HEK293T (cell line): ENCODE results near the gene HAPLN2.

ENCODE experiments used
- CTCF ChIA-PET: fragments of 350-600 bp; formaldehyde crosslinking; extraction: SDS; loops from one replicate; lab custom pipeline; 2021; ENCODE audit warnings: antibody characterized with exemption, inconsistent platforms; lab: Yijun Ruan, JAX
- POLR2A ChIA-PET: fragments of 350-600 bp; formaldehyde crosslinking; extraction: SDS; loops from one replicate; lab custom pipeline; 2020; ENCODE audit warnings: antibody characterized with exemption, inconsistent platforms; lab: Yijun Ruan, JAX
- DNase-seq: peaks from one replicate; pipeline ENCODE4 v3.0.0; 2012; ENCODE audit warnings: mixed read lengths; ENCODE audit errors: extremely low spot score
- ARNT ChIP-seq: fragments of 450-650 bp; IDR thresholded peaks from 2 replicates; pipeline ENCODE4 v1.6.1; 2017; ENCODE audit warnings: mild to moderate bottlenecking
- BHLHE40 ChIP-seq: fragments of 450-650 bp; IDR thresholded peaks from 2 replicates; pipeline ENCODE4 v1.6.1; 2016; ENCODE audit warnings: mild to moderate bottlenecking, moderate library complexity, borderline replicate concordance
- CTBP1 ChIP-seq: fragments of 450-650 bp; IDR thresholded peaks from 2 replicates; pipeline ENCODE4 v1.6.1; 2016; ENCODE audit warnings: borderline replicate concordance
- ELF4 ChIP-seq: fragments of 450-650 bp; IDR thresholded peaks from 2 replicates; pipeline ENCODE4 v1.6.1; 2017; ENCODE audit warnings: antibody characterized with exemption
- FOXA1 ChIP-seq: fragments of 450-650 bp; IDR thresholded peaks from 2 replicates; pipeline ENCODE4 v1.6.1; 2016; ENCODE audit warnings: mild to moderate bottlenecking
- FOXK2 ChIP-seq: fragments of 450-650 bp; IDR thresholded peaks from 2 replicates; pipeline ENCODE4 v1.6.1; 2016; ENCODE audit warnings: mild to moderate bottlenecking
- FOXM1 ChIP-seq: fragments of 450-650 bp; IDR thresholded peaks from 2 replicates; pipeline ENCODE4 v1.6.1; 2017; ENCODE audit warnings: mild to moderate bottlenecking, borderline replicate concordance
- HDGF ChIP-seq: fragments of 450-650 bp; IDR thresholded peaks from 2 replicates; pipeline ENCODE4 v1.6.1; 2017; ENCODE audit warnings: antibody characterized with exemption, borderline replicate concordance
- L3MBTL2 ChIP-seq: fragments of 450-650 bp; conservative IDR thresholded peaks from 2 replicates; pipeline ENCODE4 v1.6.1; 2016; ENCODE audit warnings: mild to moderate bottlenecking
- LEF1 ChIP-seq: fragments of 450-650 bp; IDR thresholded peaks from 2 replicates; pipeline ENCODE4 v1.6.1; 2017; ENCODE audit warnings: mild to moderate bottlenecking, borderline replicate concordance
- NFRKB ChIP-seq: fragments of 450-650 bp; IDR thresholded peaks from 2 replicates; pipeline ENCODE4 v1.6.1; 2016; ENCODE audit warnings: mild to moderate bottlenecking, moderate library complexity
- PKNOX1 ChIP-seq: fragments of 450-650 bp; IDR thresholded peaks from 2 replicates; pipeline ENCODE4 v1.6.1; 2016
- SP1 ChIP-seq: fragments of 450-650 bp; IDR thresholded peaks from 2 replicates; pipeline ENCODE4 v1.6.1; 2017
- SUZ12 ChIP-seq: fragments of 450-650 bp; IDR thresholded peaks from 2 replicates; pipeline ENCODE4 v1.6.1; 2016; ENCODE audit warnings: mild to moderate bottlenecking
- TARDBP ChIP-seq: fragments of 450-650 bp; IDR thresholded peaks from 2 replicates; pipeline ENCODE4 v1.6.1; 2016
- ZNF384 ChIP-seq: fragments of 450-650 bp; IDR thresholded peaks from 2 replicates; pipeline ENCODE4 v1.6.1; 2016

The HAPLN2 gene

GRCh38 chr1:156663178-156663577 is 44.0 kb downstream of the HAPLN2 start:
- ChIA-PET POLR2A (no interaction called here), CTCF (no interaction called here)
- no peak for TF ChIP-seq LEF1
- TF ChIP-seq SUZ12 = no peak
- TF ChIP-seq BHLHE40 = no peak
- no peak for TF ChIP-seq ARNT
- no peak for DNase-seq

DNA sequence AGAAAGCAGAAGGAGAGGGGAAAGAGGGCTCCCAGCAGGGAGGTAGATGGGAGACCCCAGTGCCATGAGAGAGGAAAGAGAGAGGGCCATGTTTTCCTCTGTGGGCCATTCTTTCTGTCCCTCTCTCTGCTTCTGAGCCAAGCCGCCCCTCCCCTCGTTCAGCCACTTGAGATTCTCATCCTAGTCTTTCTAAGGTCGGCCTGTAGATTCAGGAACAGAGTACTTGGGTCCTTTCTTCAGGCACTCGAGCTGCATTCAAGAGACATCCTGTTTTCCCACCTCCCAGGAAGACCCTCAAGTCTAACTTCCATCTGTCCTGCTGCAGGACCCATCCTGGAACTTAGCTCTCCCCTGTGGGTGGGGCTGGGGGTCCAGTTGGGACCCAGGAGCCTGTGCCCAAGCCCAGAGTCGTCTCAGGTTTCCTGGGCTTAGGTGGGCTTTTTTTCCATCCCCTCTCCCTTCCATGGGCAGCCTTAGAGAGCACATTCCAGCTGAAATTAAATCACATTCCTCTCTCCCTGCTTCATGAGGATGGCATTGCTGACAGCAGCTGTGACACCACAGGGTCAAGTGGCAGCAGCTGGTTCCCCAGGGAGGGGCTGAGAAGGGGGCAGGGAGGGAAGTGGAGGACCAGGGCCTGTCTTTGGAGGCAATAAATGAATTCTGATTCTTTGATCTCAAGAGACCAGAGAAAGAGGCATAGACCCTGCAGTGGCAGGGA is 45.0 kb downstream of the HAPLN2 start:
- no peak for DNase-seq
- TF ChIP-seq FOXK2 (no peak), NFRKB (no peak), SUZ12 (no peak), HDGF (no peak), LEF1 (no peak), TARDBP (no peak), L3MBTL2 (no peak), PKNOX1 (no peak), FOXA1 (no peak), BHLHE40 (no peak)
- ChIA-PET CTCF (interaction anchor here (1.3 to 2.0 kb wide), 5 partner anchors 13 to 62 kb away, joined by 3 to 11 read pairs (median 7); partner anchors contain the start of gene NES), POLR2A (interaction anchor here (0.7 to 1.8 kb wide), 6 partner anchors 11 to 207 kb away, joined by 3 to 7 read pairs (median 4); partner anchors contain the start of genes ISG20L2, METTL25B and NES)

DNA sequence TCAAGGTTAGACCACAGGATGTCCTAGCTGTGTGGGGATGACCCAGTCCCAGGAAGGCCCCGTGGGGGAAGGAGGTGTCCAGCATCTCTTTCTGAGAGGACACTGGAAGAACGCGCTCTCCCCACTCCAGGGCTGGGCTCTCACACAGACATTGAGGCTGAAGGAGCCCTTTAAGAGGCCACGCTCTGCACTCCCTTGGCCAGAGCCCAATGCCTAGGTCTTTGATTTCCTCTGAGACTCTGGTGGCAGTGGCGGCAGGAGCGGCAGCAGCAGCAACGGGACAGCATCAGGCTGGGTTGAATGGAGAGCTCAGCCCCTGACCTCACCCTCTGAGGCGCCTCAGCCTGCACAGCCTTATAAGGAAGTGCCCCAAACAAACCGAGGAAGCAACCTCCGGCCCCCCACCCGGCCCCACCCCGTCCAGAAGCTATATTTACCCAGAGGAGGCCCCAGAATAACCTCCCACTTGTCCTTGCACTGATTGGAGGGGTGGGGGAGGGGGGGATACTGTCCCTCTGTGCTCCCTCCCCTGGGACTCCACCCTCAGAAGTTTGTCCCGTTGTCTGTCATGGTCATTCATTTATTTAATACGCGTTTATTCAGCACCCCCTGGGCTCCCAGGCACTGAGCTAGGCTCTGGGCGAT is 45.7 kb downstream of the HAPLN2 start:
- TF ChIP-seq ELF4 (no peak), HDGF (no peak), PKNOX1 (no peak), TARDBP (no peak)
- no peak for DNase-seq
- ChIA-PET CTCF (interaction anchor here (0.6 to 2.0 kb wide), 8 partner anchors 12 to 97 kb away, joined by 3 to 11 read pairs (median 5); partner anchors contain the start of genes CRABP2 and NES), POLR2A (interaction anchor here (0.7 to 1.8 kb wide), 7 partner anchors 9 to 208 kb away, joined by 3 to 7 read pairs (median 4); partner anchors contain the start of genes ISG20L2, METTL25B and NES)

DNA sequence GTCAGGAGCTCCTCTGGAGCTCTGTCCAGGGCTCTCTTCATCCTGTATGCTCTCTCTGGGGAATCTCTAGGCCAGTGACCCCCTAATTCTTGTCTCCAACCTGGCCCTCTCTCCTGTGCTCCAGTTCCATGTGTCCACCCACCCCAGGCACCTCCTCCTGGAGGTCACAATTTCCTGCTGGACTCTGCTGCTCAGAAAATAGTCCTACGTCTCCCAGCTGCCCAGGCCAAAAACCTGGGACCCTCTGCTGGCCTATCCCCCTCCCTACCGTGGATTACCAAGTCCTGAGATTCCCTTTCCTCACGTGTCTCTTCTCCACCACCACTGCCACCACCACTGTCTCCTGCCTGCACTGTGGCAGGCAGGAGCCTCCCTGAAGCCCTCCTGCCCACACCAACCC is 46.3 kb downstream of the HAPLN2 start:
- POLR2A ChIA-PET = interaction anchor here (0.7 to 1.8 kb wide), 6 partner anchors 8 to 208 kb away, joined by 3 to 5 read pairs (median 4); partner anchors contain the start of genes ISG20L2, METTL25B and NES
- no peak for DNase-seq
- TF ChIP-seq ARNT (no peak), CTBP1 (no peak), LEF1 (no peak), NFRKB (no peak), HDGF (no peak), L3MBTL2 (no peak), TARDBP (no peak)
- CTCF ChIA-PET = interaction anchor here (0.7 to 2.0 kb wide), 6 partner anchors 11 to 61 kb away, joined by 3 to 11 read pairs (median 6); partner anchors contain the start of genes CRABP2 and NES

- POLR2A ChIA-PET = interaction anchor here (0.8 to 1.7 kb wide), 2 partner anchors 10 to 39 kb away, joined by 3 to 5 read pairs; partner anchors contain the start of genes CRABP2 and NES
- TF ChIP-seq FOXM1 (no peak), SUZ12 (no peak), NFRKB (no peak), ELF4 (no peak), HDGF (no peak), CTBP1 (no peak), FOXA1 (no peak), ZNF384 (no peak), BHLHE40 (no peak), FOXK2 (no peak), TARDBP (no peak), SP1 (no peak), PKNOX1 (no peak), L3MBTL2 (no peak)
- DNase-seq = no peak
- CTCF ChIA-PET = interaction anchor here (1.8 kb wide), 1 partner anchor 22 kb away, joined by 10 read pairs; no protein-coding TSS in a partner anchor
Observed at GRCh38 chr1:156666862-156667609, 47.8 kb downstream of the HAPLN2 start.

DNA sequence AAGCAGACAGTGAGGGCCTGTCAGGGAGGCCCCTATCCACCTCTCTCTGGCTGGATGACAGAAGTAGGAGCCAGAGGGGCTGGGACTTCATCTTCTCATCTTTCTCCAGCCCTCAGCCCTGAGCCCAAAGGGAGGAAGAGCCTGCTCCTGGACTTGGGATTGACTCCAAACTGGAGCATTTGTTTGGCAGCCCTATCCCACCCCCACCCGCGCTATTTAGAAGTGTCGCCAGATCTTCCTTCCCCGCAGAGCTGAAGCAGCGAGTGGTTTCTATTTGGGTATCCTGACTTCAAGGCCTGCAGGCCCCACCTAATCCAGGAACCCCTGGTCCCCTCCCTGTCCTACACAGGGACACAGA is 48.4 kb downstream of the HAPLN2 start:
- TF ChIP-seq L3MBTL2 (no peak), PKNOX1 (no peak), NFRKB (no peak), ARNT (no peak), FOXM1 (no peak), LEF1 (no peak), FOXK2 (no peak), ZNF384 (no peak), CTBP1 (no peak), BHLHE40 (no peak), ELF4 (no peak), HDGF (no peak), SP1 (no peak), FOXA1 (no peak), TARDBP (no peak), SUZ12 (no peak)
- POLR2A ChIA-PET = interaction anchor here (0.7 to 0.8 kb wide), 2 partner anchors 9 to 38 kb away, joined by 3 to 7 read pairs; partner anchors contain the start of genes CRABP2 and NES
- CTCF ChIA-PET = interaction anchor here (0.6 to 1.8 kb wide), 2 partner anchors 22 to 39 kb away, joined by 5 to 10 read pairs; no protein-coding TSS in a partner anchor
- no peak for DNase-seq
